ENCODE data around the gene PLXDC1. TPM values are rescaled to one million over a fixed set of nuclear protein-coding genes. Genes with fewer than 3 reads are reported as not detected.
A peak's percentile ranks its signal among the peaks of the same experiment; 100 is the strongest.

The PLXDC1 gene
- 2.9 and 3.8 TPM in 2 replicates for total RNA-seq

GRCh38 chr17:39151150-39151942, at the start of gene PLXDC1:
Gene PLXDC1 (minus strand): TSS chr17:39151637. CDS start chr17:39151437, 200 bp downstream.
- peak within 1 kb of the TSS; percentile 20 for H2AFZ ChIP-seq (ENCODE audit: low read length)

GRCh38 chr17:39200957-39201510, 49.6 kb upstream of the PLXDC1 start:
- H3K27ac ChIP-seq (ENCODE audit: low read depth, low read length) = peak overlapping the region; percentile 99
- TF ChIP-seq CTCF (IDR thresholded peaks at IDR 0.05; ENCODE audit: extremely low read depth, low read depth, low read length) = no peak
- H3K79me2 ChIP-seq (ENCODE audit: insufficient read depth, low read length) = peaks cover 31% of the 10 kb centered on the region
- no peak overlapping the region for H2AFZ ChIP-seq (ENCODE audit: low read length)
- H3K4me3 ChIP-seq (ENCODE audit: insufficient read depth, low read length) = peak overlapping the region; percentile 81
- H3K36me3 ChIP-seq (ENCODE audit: insufficient read depth, low read length) = peaks cover 43% of the 10 kb centered on the region
- peaks cover 30% of the 10 kb centered on the region for H4K20me1 ChIP-seq (ENCODE audit: insufficient read depth, low read length)
- no peaks in the 10 kb centered on the region for H3K9me3 ChIP-seq (ENCODE audit: low read depth, low read length)
- H3K4me2 ChIP-seq (ENCODE audit: insufficient read depth, low read length) = peak overlapping the region; percentile 88
- no peaks in the 10 kb centered on the region for H3K27me3 ChIP-seq (ENCODE audit: insufficient read depth, low read length)
- DNase-seq (ENCODE audit: insufficient read length, low spot score, missing footprints) = no peak
- H3K4me1 ChIP-seq (ENCODE audit: insufficient read depth, low read length) = peaks cover 23% of the 10 kb centered on the region

More at GRCh38 chr17:39151150-39151942, at the start of gene PLXDC1:
- peak within 1 kb of the TSS; percentile 76 for H3K4me3 ChIP-seq (ENCODE audit: insufficient read depth, low read length)
- no peaks in the 10 kb centered on the region for H3K79me2 ChIP-seq (ENCODE audit: insufficient read depth, low read length)
- peak within 1 kb of the TSS; percentile 89 for H3K4me2 ChIP-seq (ENCODE audit: insufficient read depth, low read length)
- H3K4me1 ChIP-seq (ENCODE audit: insufficient read depth, low read length) = peaks cover 13% of the 10 kb centered on the region
- DNase-seq (ENCODE audit: insufficient read length, low spot score, missing footprints) = peak; percentile 87
- peaks cover 37% of the 10 kb centered on the region for H3K27me3 ChIP-seq (ENCODE audit: insufficient read depth, low read length)
- no peaks in the 10 kb centered on the region for H3K9me3 ChIP-seq (ENCODE audit: low read depth, low read length)
- TF ChIP-seq CTCF (IDR thresholded peaks at IDR 0.05; ENCODE audit: extremely low read depth, low read depth, low read length) = no peak
- H3K27ac ChIP-seq (ENCODE audit: low read depth, low read length) = no peak within 1 kb of the TSS
- no peaks in the 10 kb centered on the region for H3K36me3 ChIP-seq (ENCODE audit: insufficient read depth, low read length)
- no peaks in the 10 kb centered on the region for H4K20me1 ChIP-seq (ENCODE audit: insufficient read depth, low read length)

GRCh38 chr17:39200070-39200879, 48.8 kb upstream of the PLXDC1 start, which contains the start of gene RPL19:
Gene RPL19 (plus strand): TSS chr17:39200283. CDS start chr17:39200345, 62 bp downstream.
- DNase-seq (ENCODE audit: insufficient read length, low spot score, missing footprints) = peak; percentile 96
- peak within 1 kb of the TSS; percentile 81 for H3K4me3 ChIP-seq (ENCODE audit: insufficient read depth, low read length)
- H3K36me3 ChIP-seq (ENCODE audit: insufficient read depth, low read length) = peaks cover 43% of the 10 kb centered on the region
- peak within 1 kb of the TSS; percentile 88 for H3K4me2 ChIP-seq (ENCODE audit: insufficient read depth, low read length)
- H3K79me2 ChIP-seq (ENCODE audit: insufficient read depth, low read length) = peaks cover 38% of the 10 kb centered on the region
- peaks cover 29% of the 10 kb centered on the region for H3K4me1 ChIP-seq (ENCODE audit: insufficient read depth, low read length)
- H3K27me3 ChIP-seq (ENCODE audit: insufficient read depth, low read length) = no peaks in the 10 kb centered on the region
- peak within 1 kb of the TSS; percentile 83 for H2AFZ ChIP-seq (ENCODE audit: low read length)
- H4K20me1 ChIP-seq (ENCODE audit: insufficient read depth, low read length) = peaks cover 30% of the 10 kb centered on the region
- H3K9me3 ChIP-seq (ENCODE audit: low read depth, low read length) = no peaks in the 10 kb centered on the region
- H3K27ac ChIP-seq (ENCODE audit: low read depth, low read length) = peak within 1 kb of the TSS; percentile 99
- no peak for TF ChIP-seq CTCF (IDR thresholded peaks at IDR 0.05; ENCODE audit: extremely low read depth, low read depth, low read length)

Measured in osteoblast (primary cell).